Trophoblast cell (in vitro differentiated cells and primary cell): ENCODE results near the gene RANBP1.

Experiments used
- DNase-seq, 2 donors: peaks; one replicate each; pipeline ENCODE4 v3.0.0-alpha.2; 2016
- H2AFZ ChIP-seq: 2 replicates; pipeline ENCODE4 v1.6.1; 2013; ENCODE audit warnings: low read length, moderate library complexity, mild to moderate bottlenecking; ENCODE audit not compliant: insufficient read depth, poor library complexity
- H2AK5ac ChIP-seq: 2 replicates; pipeline ENCODE4 v1.6.1; 2013; ENCODE audit warnings: mild to moderate bottlenecking, low read length
- H2BK120ac ChIP-seq: 2 replicates; pipeline ENCODE4 v1.6.1; 2013; ENCODE audit warnings: low read length, mild to moderate bottlenecking, moderate library complexity; ENCODE audit not compliant: insufficient read depth, poor library complexity
- H2BK12ac ChIP-seq: 2 replicates; pipeline ENCODE4 v1.6.1; 2013; ENCODE audit warnings: mild to moderate bottlenecking, low read length, moderate library complexity
- H2BK5ac ChIP-seq: 2 replicates; pipeline ENCODE4 v1.6.1; 2013; ENCODE audit warnings: low read length, low read depth, moderate library complexity, mild to moderate bottlenecking; ENCODE audit not compliant: poor library complexity
- H3K14ac ChIP-seq: 2 replicates; pipeline ENCODE4 v1.6.1; 2013; ENCODE audit warnings: mild to moderate bottlenecking, low read length
- H3K18ac ChIP-seq: 2 replicates; pipeline ENCODE4 v1.6.1; 2013; ENCODE audit warnings: mild to moderate bottlenecking, low read length
- H3K23ac ChIP-seq: 2 replicates; pipeline ENCODE4 v1.6.1; 2013; ENCODE audit warnings: low read length
- H3K27ac ChIP-seq: 2 replicates; pipeline ENCODE4 v1.5.1; 2013; ENCODE audit warnings: low read depth, mild to moderate bottlenecking, inconsistent platforms, low read length, moderate library complexity
- H3K27me3 ChIP-seq: 2 replicates; pipeline ENCODE4 v1.6.1; 2013; ENCODE audit warnings: inconsistent platforms, mild to moderate bottlenecking, low read length, moderate library complexity; ENCODE audit not compliant: insufficient read depth
- H3K36me3 ChIP-seq, 2 experiments: 1 replicate in 1 of 2; 2 replicates in 1 of 2; pipeline ENCODE4 v1.6.1; 2013; ENCODE audit warnings: low read length in 2 of 2, mild to moderate bottlenecking in 2 of 2, moderate library complexity in 1 of 2; ENCODE audit not compliant: insufficient read depth in 2 of 2, control insufficient read depth in 1 of 2
- H3K4ac ChIP-seq: 2 replicates; pipeline ENCODE4 v1.6.1; 2013; ENCODE audit warnings: low read depth, mild to moderate bottlenecking, low read length, moderate library complexity
- H3K4me1 ChIP-seq, 2 experiments: 1 replicate in 1 of 2; 2 replicates in 1 of 2; pipeline ENCODE4 v1.6.1; 2013; ENCODE audit warnings: low read length in 2 of 2, mild to moderate bottlenecking in 2 of 2, moderate library complexity in 1 of 2; ENCODE audit not compliant: insufficient read depth in 2 of 2, control insufficient read depth in 1 of 2
- H3K4me2 ChIP-seq: 2 replicates; pipeline ENCODE4 v1.6.1; 2013; ENCODE audit warnings: inconsistent platforms, mild to moderate bottlenecking, low read length, moderate library complexity
- H3K4me3 ChIP-seq: 2 replicates; pipeline ENCODE4 v1.5.1; 2013; ENCODE audit warnings: mild to moderate bottlenecking, low read depth, low read length, inconsistent platforms
- H3K79me1 ChIP-seq: one replicate; pipeline ENCODE4 v1.6.1; 2013; ENCODE audit warnings: low read length
- H3K79me2 ChIP-seq: 2 replicates; pipeline ENCODE4 v1.6.1; 2013; ENCODE audit warnings: low read length, mild to moderate bottlenecking; ENCODE audit not compliant: control insufficient read depth, insufficient read depth, poor library complexity
- H3K9ac ChIP-seq: 2 replicates; pipeline ENCODE4 v1.6.1; 2013; ENCODE audit warnings: mild to moderate bottlenecking, low read length
- H3K9me3 ChIP-seq: 2 replicates; pipeline ENCODE4 v1.6.1; 2013; ENCODE audit warnings: low read depth, mild to moderate bottlenecking, control low read depth, inconsistent platforms, low read length; ENCODE audit not compliant: insufficient read depth
- H4K12ac ChIP-seq: 2 replicates; pipeline ENCODE4 v1.6.1; 2013; ENCODE audit warnings: low read depth, mild to moderate bottlenecking, low read length, moderate library complexity
- H4K8ac ChIP-seq: 2 replicates; pipeline ENCODE4 v1.6.1; 2013; ENCODE audit warnings: low read depth, mild to moderate bottlenecking, low read length, moderate library complexity
- H4K91ac ChIP-seq: one replicate; pipeline ENCODE4 v1.6.1; 2013; ENCODE audit warnings: low read depth, mild to moderate bottlenecking, low read length, moderate library complexity
- WGBS: extraction: QIAGEN DNeasy Blood & Tissue Kit; methylation state at CpG from one replicate; pipeline ENCODE4 v1.1.7; 2013; ENCODE audit warnings: missing lambda C conversion rate; ENCODE audit not compliant: insufficient read length, insufficient coverage; ENCODE audit errors: extremely low coverage; 5-methylcytosine and 5-hydroxymethylcytosine counted together

Gene RANBP1

GRCh38 chr22:20084547-20085413 lies 31.1 kb upstream of the RANBP1 start:
- WGBS: no CpG with 5 or more reads among the region's 23 CpGs
- H3K79me2 ChIP-seq: peaks cover 34% of the 10 kb centered on the region
- H2AFZ ChIP-seq: no peak overlapping the region
- no peak overlapping the region for H3K23ac ChIP-seq
- no peak overlapping the region for H2BK12ac ChIP-seq
- no peaks in the 10 kb centered on the region for H3K27me3 ChIP-seq
- peaks cover 21 to 35% of the 10 kb centered on the region in 2 experiments for H3K4me1 ChIP-seq
- no peak overlapping the region for H3K27ac ChIP-seq
- no peak overlapping the region for H4K8ac ChIP-seq
- peaks cover 40 to 41% of the 10 kb centered on the region in 2 experiments for H3K36me3 ChIP-seq
- peaks cover 11% of the 10 kb centered on the region for H3K79me1 ChIP-seq
- peak in 1 of 2 donors; percentile 43 for DNase-seq
- H3K9ac ChIP-seq: no peak overlapping the region
- H3K18ac ChIP-seq: no peak overlapping the region
- no peaks in the 10 kb centered on the region for H3K9me3 ChIP-seq
- no peak overlapping the region for H2BK120ac ChIP-seq
- H2AK5ac ChIP-seq: no peak overlapping the region
- H2BK5ac ChIP-seq: no peak overlapping the region
- no peak overlapping the region for H4K91ac ChIP-seq
- H3K4me2 ChIP-seq: no peak overlapping the region
- no peak overlapping the region for H3K14ac ChIP-seq
- H3K4ac ChIP-seq: peak overlapping the region; percentile 82
- no peak overlapping the region for H4K12ac ChIP-seq
- no peak overlapping the region for H3K4me3 ChIP-seq

DNA sequence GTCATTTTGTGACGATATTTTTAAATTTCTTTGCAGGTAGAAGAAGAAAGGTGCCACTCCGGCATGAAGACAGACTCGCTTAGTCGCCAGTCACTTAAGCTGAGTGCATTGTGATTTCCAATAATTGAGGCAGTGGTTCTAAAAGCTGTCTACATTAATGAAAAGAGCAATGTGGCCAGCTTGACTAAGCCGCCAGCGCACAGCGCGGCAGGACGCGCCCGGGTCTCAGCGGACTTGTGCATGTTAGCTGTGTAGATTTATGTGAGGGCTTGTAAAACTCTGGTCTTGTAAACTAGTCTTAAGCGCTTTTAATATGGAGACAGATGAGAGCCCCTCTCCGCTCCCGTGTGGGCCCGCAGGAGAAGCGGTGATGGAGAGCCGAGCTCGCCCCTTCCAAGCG lies 30.3 kb upstream of the RANBP1 start:
- WGBS: no CpG with 5 or more reads among the region's 20 CpGs
- H3K4me1 ChIP-seq: peaks cover 21 to 35% of the 10 kb centered on the region in 2 experiments
- H3K36me3 ChIP-seq: peaks cover 47 to 48% of the 10 kb centered on the region in 2 experiments
- no peak overlapping the region for H4K8ac ChIP-seq
- H2BK120ac ChIP-seq: no peak overlapping the region
- no peak overlapping the region for H2AK5ac ChIP-seq
- H3K18ac ChIP-seq: no peak overlapping the region
- H3K4ac ChIP-seq: peak overlapping the region; percentile 18
- H3K14ac ChIP-seq: no peak overlapping the region
- H2BK12ac ChIP-seq: no peak overlapping the region
- no peak overlapping the region for H3K4me2 ChIP-seq
- no peak overlapping the region for H2AFZ ChIP-seq
- H3K9ac ChIP-seq: no peak overlapping the region
- no peak overlapping the region for H4K91ac ChIP-seq
- peaks cover 32% of the 10 kb centered on the region for H3K79me2 ChIP-seq
- no peak overlapping the region for H4K12ac ChIP-seq
- H3K27me3 ChIP-seq: no peaks in the 10 kb centered on the region
- no peaks in the 10 kb centered on the region for H3K9me3 ChIP-seq
- no peak overlapping the region for H2BK5ac ChIP-seq
- DNase-seq: no peak
- H3K27ac ChIP-seq: no peak overlapping the region
- H3K79me1 ChIP-seq: peaks cover 7% of the 10 kb centered on the region
- H3K4me3 ChIP-seq: no peak overlapping the region
- no peak overlapping the region for H3K23ac ChIP-seq

- no peak overlapping the region for H4K8ac ChIP-seq
- H4K91ac ChIP-seq: no peak overlapping the region
- H4K12ac ChIP-seq: no peak overlapping the region
- H3K4ac ChIP-seq: peak overlapping the region; percentile 42
- no peak overlapping the region for H3K4me2 ChIP-seq
- no CpG with 5 or more reads among the region's 24 CpGs for WGBS
- H3K79me2 ChIP-seq: peaks cover 27% of the 10 kb centered on the region
- peaks cover 2% of the 10 kb centered on the region for H3K79me1 ChIP-seq
- peaks cover 51 to 53% of the 10 kb centered on the region in 2 experiments for H3K36me3 ChIP-seq
- no peaks in the 10 kb centered on the region for H3K9me3 ChIP-seq
- no peak for DNase-seq
- peaks cover 20 to 33% of the 10 kb centered on the region in 2 experiments for H3K4me1 ChIP-seq
- no peak overlapping the region for H3K4me3 ChIP-seq
- H2BK120ac ChIP-seq: no peak overlapping the region
- no peaks in the 10 kb centered on the region for H3K27me3 ChIP-seq
- H3K14ac ChIP-seq: no peak overlapping the region
- peak overlapping the region; percentile 20 for H3K18ac ChIP-seq
- no peak overlapping the region for H2BK12ac ChIP-seq
- H3K23ac ChIP-seq: no peak overlapping the region
- no peak overlapping the region for H2AFZ ChIP-seq
- H3K9ac ChIP-seq: no peak overlapping the region
- no peak overlapping the region for H2AK5ac ChIP-seq
- H2BK5ac ChIP-seq: no peak overlapping the region
- no peak overlapping the region for H3K27ac ChIP-seq
Observed at GRCh38 chr22:20086101-20086599, 29.8 kb upstream of the RANBP1 start.

- Histone ChIP-seq H3K14ac (no peak overlapping the region), H3K27ac (no peak overlapping the region), H2AK5ac (no peak overlapping the region), H3K23ac (no peak overlapping the region), H3K9ac (no peak overlapping the region), H3K27me3 (no peaks in the 10 kb centered on the region), H3K4me2 (no peak overlapping the region), H3K4me3 (no peak overlapping the region), H3K18ac (no peak overlapping the region), H3K9me3 (no peaks in the 10 kb centered on the region), H2BK12ac (no peak overlapping the region), H4K91ac (no peak overlapping the region), H3K79me2 (peaks cover 21% of the 10 kb centered on the region), H2AFZ (no peak overlapping the region), H4K12ac (no peak overlapping the region), H3K4me1 (peaks cover 14 to 27% of the 10 kb centered on the region in 2 experiments), H3K4ac (no peak overlapping the region), H3K79me1 (no peaks in the 10 kb centered on the region), H2BK120ac (no peak overlapping the region), H2BK5ac (no peak overlapping the region), H3K36me3 (peaks cover 57 to 59% of the 10 kb centered on the region in 2 experiments), H4K8ac (no peak overlapping the region)
- DNase-seq: no peak
- no CpG with 5 or more reads among the region's 5 CpGs for WGBS
Observed at GRCh38 chr22:20086763-20087162, 29.1 kb upstream of the RANBP1 start.
